SU-DHL-6 (cell line): ENCODE data around the gene COPRS.

Experiments
- CTCF ChIP-seq: fragments of 200-600 bp; sonication (generic); IDR thresholded peaks from one replicate; pipeline ENCODE4 v1.5.1; 2017; ENCODE audit warnings: antibody characterized with exemption, mild to moderate bottlenecking, low read length, moderate library complexity; ENCODE audit not compliant: insufficient read depth, poor library complexity, severe bottlenecking
- EZH2phosphoT487 ChIP-seq: fragments of 200-600 bp; sonication (generic), shearing (Covaris generic); conservative IDR thresholded peaks from 2 replicates; pipeline ENCODE4 v1.6.1; 2018; ENCODE audit warnings: mild to moderate bottlenecking, antibody characterized with exemption, low read length, moderate library complexity, mixed read lengths

- TF ChIP-seq EZH2phosphoT487 (no peak), CTCF (no peak)
These were observed 24.6 kb downstream of the COPRS start for GRCh38 chr17:31834448-31834847.
